Right atrium auricular region (tissue), 2 donors: ENCODE measurements around the gene MLXIP. TPM values are rescaled to one million over a fixed set of nuclear protein-coding genes. Genes with fewer than 3 reads are reported as not detected.
"Not testable (repeated sequence)": the region's sequence is repeated elsewhere in the genome, so short reads cannot be mapped to it uniquely, and the experiment has no call there.

ENCODE experiments used
- DNase-seq: peaks from one replicate; pipeline ENCODE4 v3.0.0-alpha.2; 2019; ENCODE audit warnings: low spot score
- H3K27ac ChIP-seq, 2 donors: fragments of 200-600 bp; sonication (generic); 1 replicate in 1 of 2; 2 replicates in 1 of 2; pipeline ENCODE4 v1.5.1; 2016 to 2019
- H3K27me3 ChIP-seq, 2 donors: fragments of 200-600 bp; sonication (generic); one replicate each; pipeline versions ENCODE4 v1.5.1 to v1.6.0; 2017 to 2019
- H3K36me3 ChIP-seq: fragments of 200-600 bp; sonication (generic); one replicate; pipeline ENCODE4 v1.5.1; 2016
- H3K4me1 ChIP-seq, 2 donors: fragments of 200-600 bp; sonication (generic); one replicate each; pipeline versions ENCODE4 v1.5.1 to v1.6.0; 2017 to 2019
- H3K4me3 ChIP-seq, 2 donors: fragments of 200-600 bp; sonication (generic); 1 replicate in 1 of 2; 2 replicates in 1 of 2; pipeline ENCODE4 v1.5.1; 2017 to 2019; ENCODE audit warnings: mild to moderate bottlenecking in 1 of 2, moderate library complexity in 1 of 2
- H3K9me3 ChIP-seq, 2 donors: fragments of 200-600 bp; sonication (generic); one replicate each; pipeline ENCODE4 v1.5.1; 2019
- total RNA-seq, 2 donors: library from RNA; depleted of rRNA; stranded (reverse); fragments of >200 nt; gene quantifications; one replicate each; pipeline ENCODE4 v1.1.0, GENCODE V29; 2016
- TF ChIP-seq, protein P1 (sequence below), 2 donors: fragments of 200-600 bp; sonication (generic); IDR thresholded peaks; one replicate each; pipeline ENCODE4 v1.5.1; 2019; ENCODE audit warnings: antibody characterized with exemption in 2 of 2

Gene MLXIP
- total RNA-seq, 2 donors from 2014 or later = 14.2 to 24.1 TPM

DNA sequence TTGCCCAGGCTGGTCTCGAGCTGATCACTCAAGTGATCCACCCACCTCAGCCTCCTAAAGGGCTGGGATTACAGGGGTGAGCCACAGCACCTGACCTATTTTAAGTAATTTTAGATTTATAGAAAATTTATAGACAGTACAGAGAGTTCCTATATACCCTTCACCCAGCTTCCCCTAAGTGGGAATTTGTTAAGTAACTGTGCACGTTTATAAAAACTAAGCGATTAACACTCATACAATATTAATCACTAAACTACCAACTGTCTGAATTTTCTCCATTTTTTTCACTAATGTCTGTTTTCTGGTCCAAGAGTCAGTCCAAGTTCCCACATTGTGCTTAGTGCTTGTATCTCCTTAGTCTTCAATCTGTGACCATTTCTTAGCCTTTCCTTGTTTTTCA, 89.9 kb downstream of the MLXIP start:
- H3K4me1 ChIP-seq = no peaks in the 10 kb centered on the region
- TF ChIP-seq, protein P1, sequence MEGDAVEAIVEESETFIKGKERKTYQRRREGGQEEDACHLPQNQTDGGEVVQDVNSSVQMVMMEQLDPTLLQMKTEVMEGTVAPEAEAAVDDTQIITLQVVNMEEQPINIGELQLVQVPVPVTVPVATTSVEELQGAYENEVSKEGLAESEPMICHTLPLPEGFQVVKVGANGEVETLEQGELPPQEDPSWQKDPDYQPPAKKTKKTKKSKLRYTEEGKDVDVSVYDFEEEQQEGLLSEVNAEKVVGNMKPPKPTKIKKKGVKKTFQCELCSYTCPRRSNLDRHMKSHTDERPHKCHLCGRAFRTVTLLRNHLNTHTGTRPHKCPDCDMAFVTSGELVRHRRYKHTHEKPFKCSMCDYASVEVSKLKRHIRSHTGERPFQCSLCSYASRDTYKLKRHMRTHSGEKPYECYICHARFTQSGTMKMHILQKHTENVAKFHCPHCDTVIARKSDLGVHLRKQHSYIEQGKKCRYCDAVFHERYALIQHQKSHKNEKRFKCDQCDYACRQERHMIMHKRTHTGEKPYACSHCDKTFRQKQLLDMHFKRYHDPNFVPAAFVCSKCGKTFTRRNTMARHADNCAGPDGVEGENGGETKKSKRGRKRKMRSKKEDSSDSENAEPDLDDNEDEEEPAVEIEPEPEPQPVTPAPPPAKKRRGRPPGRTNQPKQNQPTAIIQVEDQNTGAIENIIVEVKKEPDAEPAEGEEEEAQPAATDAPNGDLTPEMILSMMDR (IDR thresholded peaks at IDR 0.05) = no peak
- H3K36me3 ChIP-seq = no peaks in the 10 kb centered on the region
- H3K27ac ChIP-seq = no peak overlapping the region
- no peaks in the 10 kb centered on the region for H3K27me3 ChIP-seq
- H3K4me3 ChIP-seq = no peak overlapping the region
- no peaks in the 10 kb centered on the region for H3K9me3 ChIP-seq
- DNase-seq = no peak

DNA sequence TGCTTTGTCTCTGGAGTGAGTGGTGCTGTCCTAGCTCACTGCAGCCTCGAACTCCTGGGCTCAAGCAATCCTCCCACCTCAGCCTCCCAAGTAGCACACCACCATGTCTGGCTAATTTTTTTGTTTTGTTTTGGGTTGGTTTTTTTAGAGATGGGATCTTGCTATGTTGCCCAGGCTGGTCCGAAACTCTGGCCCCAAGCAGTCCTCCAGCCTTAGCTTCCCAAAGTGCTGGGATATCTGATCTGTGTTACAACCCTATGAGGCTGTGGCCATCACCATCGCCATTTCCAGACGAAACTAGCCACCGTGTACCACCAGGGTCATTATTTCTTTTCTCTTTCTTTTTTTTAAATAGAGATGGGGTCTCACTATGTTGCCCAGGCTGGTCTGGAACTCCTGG, 92.8 kb downstream of the MLXIP start:
- TF ChIP-seq, protein P1 (IDR thresholded peaks at IDR 0.05) = no peak
- H3K4me1 ChIP-seq = no peaks in the 10 kb centered on the region
- DNase-seq = no peak

DNA sequence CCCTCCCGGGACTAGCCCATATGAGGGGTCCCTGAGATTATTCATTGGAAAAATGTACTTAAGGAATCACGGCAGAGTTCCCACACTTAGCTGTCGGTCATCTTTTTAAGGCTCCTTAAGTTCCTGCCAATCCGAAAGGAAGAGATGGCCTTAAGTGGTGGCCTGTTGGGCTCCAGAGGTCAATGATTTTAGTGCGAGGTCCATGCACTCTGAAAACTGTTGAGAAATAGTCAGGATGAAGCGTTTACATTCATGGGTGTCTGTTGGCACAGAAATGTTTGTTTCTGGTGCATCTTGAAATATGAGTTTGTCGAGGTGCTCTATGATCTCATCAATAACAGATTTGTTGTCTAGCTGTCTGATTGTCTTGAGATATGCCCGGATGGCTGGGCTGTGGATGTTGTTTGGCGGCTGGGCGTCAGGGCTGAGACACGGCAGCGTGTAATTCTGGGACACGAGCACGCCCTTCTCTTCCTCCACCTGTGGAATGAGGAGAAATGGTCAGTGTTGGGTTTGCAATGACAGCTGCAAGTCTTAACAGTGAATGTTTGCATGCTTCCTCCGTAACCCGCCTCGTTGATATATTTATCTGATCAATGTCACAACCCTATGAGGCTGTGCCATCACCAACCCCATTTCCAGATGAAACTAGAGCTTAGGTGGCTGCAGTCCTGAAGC, 93.8 kb downstream of the MLXIP start:
- no peaks in the 10 kb centered on the region for H3K36me3 ChIP-seq
- no peaks in the 10 kb centered on the region for H3K9me3 ChIP-seq
- no peaks in the 10 kb centered on the region for H3K27me3 ChIP-seq
- DNase-seq = no peak
- no peaks in the 10 kb centered on the region for H3K4me1 ChIP-seq
- TF ChIP-seq, protein P1 (IDR thresholded peaks at IDR 0.05) = no peak
- no peak overlapping the region for H3K27ac ChIP-seq
- H3K4me3 ChIP-seq = no peak overlapping the region

More for the DNA sequence above, 92.8 kb downstream of the MLXIP start:
- Histone ChIP-seq H3K27me3 (no peaks in the 10 kb centered on the region), H3K9me3 (no peaks in the 10 kb centered on the region), H3K36me3 (no peaks in the 10 kb centered on the region), H3K27ac (no peak overlapping the region), H3K4me3 (no peak overlapping the region)

DNA sequence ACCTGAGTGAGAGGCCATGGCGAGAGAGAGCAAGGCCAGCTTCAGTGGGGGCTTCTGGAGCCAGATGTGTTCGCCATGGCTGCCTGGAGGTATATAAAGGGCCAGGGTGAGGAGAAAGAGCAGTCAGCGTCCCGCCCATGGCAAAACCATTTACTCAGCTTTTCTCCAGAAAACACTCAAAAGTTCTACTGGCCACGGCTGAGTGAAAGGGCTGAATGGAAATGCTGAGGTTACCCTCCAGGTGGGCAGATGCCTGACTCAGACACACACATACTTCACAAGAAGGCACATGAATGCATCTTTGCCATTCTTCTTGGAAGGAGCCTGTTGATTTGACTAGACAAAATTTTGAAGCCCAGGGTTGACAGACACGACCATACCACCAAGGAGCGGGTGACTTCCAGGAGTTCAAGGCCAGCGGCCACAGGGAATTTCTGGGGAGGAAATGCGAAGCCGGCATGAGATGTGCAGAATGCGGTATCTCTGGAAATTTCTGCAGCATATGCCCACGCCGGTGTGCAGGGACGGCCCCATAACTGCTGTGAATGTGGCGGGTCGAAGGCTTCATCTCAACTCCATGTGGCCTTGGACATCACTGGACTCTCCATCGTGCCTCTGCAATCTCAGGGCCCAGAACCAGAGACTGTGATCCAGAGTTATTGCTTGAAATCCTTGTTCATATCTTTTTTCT, 95.7 kb downstream of the MLXIP start, which contains the start of gene IL31:
Gene IL31 (minus strand): TSS at position 67 of the 691 bp plus-strand sequence. CDS start 49 bp downstream, at position 18.
- no peaks in the 10 kb centered on the region for H3K9me3 ChIP-seq

DNA sequence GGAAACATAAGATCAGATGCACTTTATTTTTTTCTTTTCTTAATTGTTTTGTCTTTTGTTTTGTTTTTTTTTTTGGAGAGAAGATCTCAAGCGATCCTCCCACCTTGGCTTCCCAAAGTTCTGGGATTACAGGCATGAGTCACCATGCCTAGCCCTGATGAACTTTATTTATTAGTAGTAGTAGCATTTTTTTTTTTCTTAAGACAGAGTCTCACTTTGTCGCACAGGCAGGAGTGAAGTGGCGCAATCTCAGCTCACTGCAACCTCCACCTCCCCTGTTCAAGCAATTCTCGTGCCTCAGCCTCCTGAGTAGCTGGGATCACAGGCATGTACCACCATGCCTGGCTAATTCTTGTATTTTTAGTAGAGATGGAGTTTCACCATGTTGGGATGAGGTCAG, 97.9 kb downstream of the MLXIP start:
- not testable (repeated sequence) for H3K9me3 ChIP-seq, H3K4me3 ChIP-seq, DNase-seq, H3K4me1 ChIP-seq, H3K36me3 ChIP-seq, H3K27ac ChIP-seq, H3K27me3 ChIP-seq

More for the DNA sequence above, 95.7 kb downstream of the MLXIP start, which contains the start of gene IL31:
- no peaks in the 10 kb centered on the region for H3K36me3 ChIP-seq
- TF ChIP-seq, protein P1 (IDR thresholded peaks at IDR 0.05) = no peak
- DNase-seq = no peak
- no peaks in the 10 kb centered on the region for H3K4me1 ChIP-seq
- H3K27ac ChIP-seq = no peak within 1 kb of the TSS
- no peaks in the 10 kb centered on the region for H3K27me3 ChIP-seq
- no peak within 1 kb of the TSS for H3K4me3 ChIP-seq

DNA sequence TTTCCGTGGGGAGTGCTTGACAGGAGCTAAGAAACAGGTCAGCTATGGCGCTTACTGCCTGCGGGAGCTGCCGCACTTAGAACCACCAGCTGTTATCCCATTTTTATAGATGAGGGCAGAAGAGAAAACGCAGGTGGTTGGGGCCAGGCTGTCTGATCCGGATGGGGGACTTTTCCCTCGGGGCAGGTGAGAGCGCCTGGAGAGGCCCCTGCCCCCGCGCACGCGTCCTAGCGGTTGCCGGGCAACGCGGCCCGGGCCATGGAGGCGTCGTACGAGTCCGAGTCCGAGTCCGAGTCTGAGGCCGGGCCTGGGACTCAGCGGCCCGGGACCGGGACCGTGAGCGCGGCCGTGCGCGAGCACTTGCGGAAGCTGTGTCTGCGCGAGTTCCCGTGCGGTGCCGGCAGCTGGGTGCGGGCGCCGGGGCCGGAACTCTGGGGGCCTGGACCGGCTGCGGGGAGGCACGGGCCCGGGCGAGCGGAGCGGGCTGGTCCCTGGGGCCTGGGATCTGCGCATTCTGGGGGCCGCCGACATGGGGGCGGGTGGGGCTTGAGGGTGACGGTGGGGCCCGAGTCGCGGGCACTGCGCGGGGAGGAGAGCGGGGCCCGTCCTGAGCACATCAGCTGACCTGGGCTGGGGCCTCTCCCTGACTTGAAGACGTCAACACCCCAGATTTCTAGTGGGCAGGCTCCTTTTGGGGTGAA, 104.5 kb downstream of the MLXIP start, which contains the start of gene LRRC43:
Gene LRRC43 (plus strand): TSS at position 237 of the 701 bp plus-strand sequence. CDS start 22 bp downstream, at position 259.
- Histone ChIP-seq H3K27ac (no peak within 1 kb of the TSS), H3K27me3 (no peaks in the 10 kb centered on the region), H3K36me3 (no peaks in the 10 kb centered on the region), H3K4me3 (peak within 1 kb of the TSS; percentile 43 to 57), H3K4me1 (peaks cover 0 to 7% of the 10 kb centered on the region in 2 donors), H3K9me3 (no peaks in the 10 kb centered on the region)
- DNase-seq = no peak
- TF ChIP-seq, protein P1 (IDR thresholded peaks at IDR 0.05) = no peak
